Stimulated activated memory B cell treated with anti-CD40 and anti-IgM and Interleukin-4, amounts not matched to agents 10 μg/mL and 1 μg/mL and 100 μg/mL, for 72 hours (primary cell): Measurements from ENCODE around the gene SETDB1.

Source experiments
- ATAC-seq: fragments of 150-1000 bp; cut with Tn5 transposase; 2 replicates; pipeline ENCODE4 v1.10.0; 2021
- H3K27ac Mint-ChIP-seq: one replicate; pipeline ENCODE4 v1.8.0; 2022; ENCODE audit warnings: mild to moderate bottlenecking, mixed read lengths
- H3K27me3 Mint-ChIP-seq: one replicate; pipeline ENCODE4 v1.8.0; 2022; ENCODE audit warnings: mixed read lengths
- H3K36me3 Mint-ChIP-seq: one replicate; pipeline ENCODE4 v1.8.0; 2022; ENCODE audit warnings: mixed read lengths
- H3K4me1 Mint-ChIP-seq: one replicate; pipeline ENCODE4 v1.8.0; 2022; ENCODE audit warnings: mixed read lengths
- H3K4me3 Mint-ChIP-seq: one replicate; pipeline ENCODE4 v1.8.0; 2022; ENCODE audit warnings: mild to moderate bottlenecking, moderate library complexity, mixed read lengths
- H3K9me3 Mint-ChIP-seq: one replicate; pipeline ENCODE4 v1.8.0; 2022; ENCODE audit warnings: mixed read lengths

SETDB1 gene

GRCh38 chr1:150999926-151000325 is 73.8 kb downstream of the SETDB1 start:
- no peaks in the 10 kb centered on the region for H3K9me3 Mint-ChIP-seq
- H3K4me1 Mint-ChIP-seq: peaks cover 14% of the 10 kb centered on the region
- ATAC-seq: no peak
- no peak overlapping the region for H3K27ac Mint-ChIP-seq
- H3K4me3 Mint-ChIP-seq: no peak overlapping the region
- H3K27me3 Mint-ChIP-seq: no peaks in the 10 kb centered on the region
- peaks cover 27% of the 10 kb centered on the region for H3K36me3 Mint-ChIP-seq

- no peak overlapping the region for H3K27ac Mint-ChIP-seq
- no peaks in the 10 kb centered on the region for H3K9me3 Mint-ChIP-seq
- H3K27me3 Mint-ChIP-seq: no peaks in the 10 kb centered on the region
- H3K4me1 Mint-ChIP-seq: peaks cover 19% of the 10 kb centered on the region
- peaks cover 27% of the 10 kb centered on the region for H3K36me3 Mint-ChIP-seq
- H3K4me3 Mint-ChIP-seq: no peak overlapping the region
- no peak for ATAC-seq
These were observed 74.2 kb downstream of the SETDB1 start for GRCh38 chr1:151000408-151000807.

- no peak for ATAC-seq
- Mint-ChIP-seq H3K9me3 (no peaks in the 10 kb centered on the region), H3K27ac (no peak overlapping the region), H3K27me3 (no peaks in the 10 kb centered on the region), H3K36me3 (peaks cover 27% of the 10 kb centered on the region), H3K4me1 (peaks cover 24% of the 10 kb centered on the region), H3K4me3 (no peak overlapping the region)
These were observed 75.4 kb downstream of the SETDB1 start for GRCh38 chr1:151001602-151002001.

GRCh38 chr1:151002051-151002450 is 75.9 kb downstream of the SETDB1 start:
- Mint-ChIP-seq H3K27ac (no peak overlapping the region), H3K27me3 (no peaks in the 10 kb centered on the region), H3K4me1 (peaks cover 29% of the 10 kb centered on the region), H3K4me3 (no peak overlapping the region), H3K36me3 (peaks cover 22% of the 10 kb centered on the region), H3K9me3 (no peaks in the 10 kb centered on the region)
- ATAC-seq: no peak

- Mint-ChIP-seq H3K4me1 (peaks cover 34% of the 10 kb centered on the region), H3K36me3 (peaks cover 17% of the 10 kb centered on the region), H3K4me3 (no peak overlapping the region), H3K27ac (no peak overlapping the region), H3K9me3 (no peaks in the 10 kb centered on the region), H3K27me3 (no peaks in the 10 kb centered on the region)
- no peak for ATAC-seq
These were observed 76.4 kb downstream of the SETDB1 start for GRCh38 chr1:151002611-151003010.

GRCh38 chr1:151003180-151003579 is 77.0 kb downstream of the SETDB1 start:
- Mint-ChIP-seq H3K27ac (no peak overlapping the region), H3K27me3 (no peaks in the 10 kb centered on the region), H3K9me3 (no peaks in the 10 kb centered on the region), H3K36me3 (peaks cover 17% of the 10 kb centered on the region), H3K4me3 (no peak overlapping the region), H3K4me1 (peaks cover 40% of the 10 kb centered on the region)
- ATAC-seq: no peak

- Mint-ChIP-seq H3K27me3 (no peaks in the 10 kb centered on the region), H3K9me3 (no peaks in the 10 kb centered on the region), H3K4me3 (peak overlapping the region; percentile 97), H3K4me1 (peaks cover 60% of the 10 kb centered on the region), H3K27ac (peak overlapping the region; percentile 98), H3K36me3 (peaks cover 15% of the 10 kb centered on the region)
- ATAC-seq: no peak
These were observed 79.7 kb downstream of the SETDB1 start for GRCh38 chr1:151005729-151006319.

- Mint-ChIP-seq H3K27me3 (no peaks in the 10 kb centered on the region), H3K4me1 (peaks cover 60% of the 10 kb centered on the region), H3K9me3 (no peaks in the 10 kb centered on the region)
These were observed 80.3 kb downstream of the SETDB1 start, which contains the start of gene MINDY1 for GRCh38 chr1:151006327-151007052. MINDY1 (minus strand) TSS chr1:151006902; CDS start chr1:151002617, 4,285 bp downstream.

GRCh38 chr1:151007853-151008243 is 81.7 kb downstream of the SETDB1 start:
- Mint-ChIP-seq H3K27ac (peak overlapping the region; percentile 98), H3K36me3 (peaks cover 5% of the 10 kb centered on the region), H3K4me1 (peaks cover 60% of the 10 kb centered on the region), H3K9me3 (no peaks in the 10 kb centered on the region), H3K27me3 (no peaks in the 10 kb centered on the region), H3K4me3 (peak overlapping the region; percentile 97)
- no peak for ATAC-seq

More at GRCh38 chr1:151006327-151007052, 80.3 kb downstream of the SETDB1 start, which contains the start of gene MINDY1:
- peak; percentile 71 for ATAC-seq
- Mint-ChIP-seq H3K27ac (peak within 1 kb of the TSS; percentile 98), H3K4me3 (peak within 1 kb of the TSS; percentile 97), H3K36me3 (peaks cover 12% of the 10 kb centered on the region)

GRCh38 chr1:151008244-151009205 is 82.4 kb downstream of the SETDB1 start, which contains the start of gene PRUNE1:
PRUNE1 (plus strand) TSS chr1:151008449; CDS start chr1:151008633, 184 bp downstream.
- Mint-ChIP-seq H3K9me3 (no peaks in the 10 kb centered on the region), H3K36me3 (peaks cover 5% of the 10 kb centered on the region), H3K4me3 (peak within 1 kb of the TSS; percentile 97), H3K27ac (peak within 1 kb of the TSS; percentile 98), H3K27me3 (no peaks in the 10 kb centered on the region), H3K4me1 (peaks cover 64% of the 10 kb centered on the region)
- peak; percentile 98 for ATAC-seq

GRCh38 chr1:151009206-151009587 is 83.0 kb downstream of the SETDB1 start:
- Mint-ChIP-seq H3K36me3 (peaks cover 5% of the 10 kb centered on the region), H3K9me3 (no peaks in the 10 kb centered on the region), H3K27me3 (no peaks in the 10 kb centered on the region), H3K27ac (peak overlapping the region; percentile 98), H3K4me1 (peaks cover 62% of the 10 kb centered on the region), H3K4me3 (peak overlapping the region; percentile 97)
- no peak for ATAC-seq

- Mint-ChIP-seq H3K9me3 (no peaks in the 10 kb centered on the region), H3K27ac (no peak overlapping the region), H3K4me1 (peaks cover 59% of the 10 kb centered on the region), H3K27me3 (no peaks in the 10 kb centered on the region), H3K36me3 (peaks cover 5% of the 10 kb centered on the region), H3K4me3 (peak overlapping the region; percentile 97)
- no peak for ATAC-seq
These were observed 83.6 kb downstream of the SETDB1 start for GRCh38 chr1:151009674-151010345.

GRCh38 chr1:151010346-151010726 is 84.2 kb downstream of the SETDB1 start:
- Mint-ChIP-seq H3K27ac (no peak overlapping the region), H3K4me3 (no peak overlapping the region), H3K9me3 (no peaks in the 10 kb centered on the region), H3K27me3 (no peaks in the 10 kb centered on the region), H3K36me3 (peaks cover 5% of the 10 kb centered on the region), H3K4me1 (peaks cover 54% of the 10 kb centered on the region)
- ATAC-seq: no peak

- H3K4me3 Mint-ChIP-seq: no peak overlapping the region
- no peak for ATAC-seq
- peaks cover 5% of the 10 kb centered on the region for H3K36me3 Mint-ChIP-seq
- no peaks in the 10 kb centered on the region for H3K27me3 Mint-ChIP-seq
- no peaks in the 10 kb centered on the region for H3K9me3 Mint-ChIP-seq
- no peak overlapping the region for H3K27ac Mint-ChIP-seq
- peaks cover 44% of the 10 kb centered on the region for H3K4me1 Mint-ChIP-seq
These were observed 85.1 kb downstream of the SETDB1 start for GRCh38 chr1:151011154-151011850.
